ENCODE data around the gene GIMAP6.

DNA sequence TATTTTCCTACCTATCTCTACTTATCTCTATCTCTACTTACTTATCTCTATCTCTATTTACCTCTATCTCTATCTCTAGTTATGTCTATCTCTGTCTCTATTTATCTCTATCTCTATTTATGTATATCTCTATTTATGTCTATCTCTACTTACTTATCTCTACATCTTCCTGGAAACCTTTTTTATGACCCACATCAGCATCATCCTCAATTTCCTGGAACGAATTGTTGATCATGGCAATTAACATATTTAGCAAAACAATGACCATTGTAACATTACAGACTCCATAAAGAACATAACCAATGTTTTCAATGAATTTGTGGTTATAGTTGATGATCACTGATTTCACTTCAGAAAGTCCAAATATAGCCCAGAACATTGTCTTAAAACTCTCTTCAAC, 18.3 kb downstream of the GIMAP6 start:
- TF ChIP-seq, protein P1, sequence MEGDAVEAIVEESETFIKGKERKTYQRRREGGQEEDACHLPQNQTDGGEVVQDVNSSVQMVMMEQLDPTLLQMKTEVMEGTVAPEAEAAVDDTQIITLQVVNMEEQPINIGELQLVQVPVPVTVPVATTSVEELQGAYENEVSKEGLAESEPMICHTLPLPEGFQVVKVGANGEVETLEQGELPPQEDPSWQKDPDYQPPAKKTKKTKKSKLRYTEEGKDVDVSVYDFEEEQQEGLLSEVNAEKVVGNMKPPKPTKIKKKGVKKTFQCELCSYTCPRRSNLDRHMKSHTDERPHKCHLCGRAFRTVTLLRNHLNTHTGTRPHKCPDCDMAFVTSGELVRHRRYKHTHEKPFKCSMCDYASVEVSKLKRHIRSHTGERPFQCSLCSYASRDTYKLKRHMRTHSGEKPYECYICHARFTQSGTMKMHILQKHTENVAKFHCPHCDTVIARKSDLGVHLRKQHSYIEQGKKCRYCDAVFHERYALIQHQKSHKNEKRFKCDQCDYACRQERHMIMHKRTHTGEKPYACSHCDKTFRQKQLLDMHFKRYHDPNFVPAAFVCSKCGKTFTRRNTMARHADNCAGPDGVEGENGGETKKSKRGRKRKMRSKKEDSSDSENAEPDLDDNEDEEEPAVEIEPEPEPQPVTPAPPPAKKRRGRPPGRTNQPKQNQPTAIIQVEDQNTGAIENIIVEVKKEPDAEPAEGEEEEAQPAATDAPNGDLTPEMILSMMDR (IDR thresholded peaks at IDR 0.05; ENCODE audit: low read length): no peak
- TF ChIP-seq EZH2phosphoT487 (IDR thresholded peaks at IDR 0.05; ENCODE audit: low read length): no peak

All from MM.1S (cell line).